PC-3 (cell line): Measurements from ENCODE around the gene GALNT3. TPM values are rescaled to one million over a fixed set of nuclear protein-coding genes. Genes with fewer than 3 reads are reported as not detected.

Experiments used
- ATAC-seq: fragments of 200-7000 bp; cut with Tn5 transposase; 2 replicates; pipeline ENCODE4 v1.9.1; 2020; ENCODE audit warnings: mild to moderate bottlenecking, moderate library complexity
- BruUV-seq: library from RNA; stranded (reverse); fragments of 400-500 nt; replicated peaks from 2 replicates; lab custom pipeline; 2021; lab: Mats Ljungman, UMichigan
- CTCF ChIA-PET: fragments of 300-600 bp; sonication (Branson Sonifier 250); formaldehyde crosslinking; loops from one replicate; lab custom pipeline; 2022; ENCODE audit warnings: antibody characterized with exemption; lab: Charles Lee
- POLR2A ChIA-PET: fragments of 300-600 bp; sonication (Branson Sonifier 250); formaldehyde crosslinking; loops from one replicate; lab custom pipeline; 2022; ENCODE audit warnings: antibody characterized with exemption; ENCODE audit not compliant: unreplicated experiment; lab: Charles Lee
- DNase-seq: peaks from one replicate; pipeline ENCODE4 v3.0.0-alpha.2; 2015
- H2AFZ ChIP-seq: fragments of 300-600 bp; sonication (generic); 2 replicates; pipeline ENCODE4 v1.6.0; 2016; ENCODE audit warnings: antibody characterized with exemption, low read length
- H3F3A ChIP-seq: fragments of 300-600 bp; sonication (generic); one replicate; pipeline ENCODE4 v1.6.0; 2017; ENCODE audit warnings: antibody characterized with exemption, low read length, control low read depth, mild to moderate bottlenecking; ENCODE audit not compliant: unreplicated experiment
- H3K27ac ChIP-seq: fragments of 300-600 bp; sonication (generic); 2 replicates; pipeline ENCODE4 v1.5.1; 2016; ENCODE audit warnings: mild to moderate bottlenecking, low read length
- H3K27me3 ChIP-seq: fragments of 300-600 bp; sonication (generic); 2 replicates; pipeline ENCODE4 v1.6.1; 2016; ENCODE audit warnings: low read length, mixed read lengths
- H3K36me3 ChIP-seq: fragments of 300-600 bp; sonication (generic); 2 replicates; pipeline ENCODE4 v1.6.1; 2016; ENCODE audit warnings: low read depth, mixed run types, low read length, mixed read lengths
- H3K4me1 ChIP-seq: fragments of 300-600 bp; sonication (generic); 2 replicates; pipeline ENCODE4 v1.5.1; 2016; ENCODE audit warnings: low read length; ENCODE audit not compliant: insufficient read depth
- H3K4me2 ChIP-seq: fragments of 300-600 bp; sonication (generic); 2 replicates; pipeline ENCODE4 v1.6.0; 2016; ENCODE audit warnings: low read length
- H3K4me3 ChIP-seq: fragments of 300-600 bp; sonication (generic); 2 replicates; pipeline ENCODE4 v1.5.1; 2016; ENCODE audit warnings: mild to moderate bottlenecking, low read length, mixed read lengths
- H3K79me2 ChIP-seq: fragments of 300-600 bp; sonication (generic); 2 replicates; pipeline ENCODE4 v1.6.1; 2017; ENCODE audit warnings: low read length, mixed read lengths
- H3K9ac ChIP-seq: fragments of 300-600 bp; sonication (generic); 2 replicates; pipeline ENCODE4 v1.6.0; 2016; ENCODE audit warnings: mild to moderate bottlenecking, low read length
- H3K9me2 ChIP-seq: fragments of 300-600 bp; sonication (generic); replicated peaks from 2 replicates; pipeline ENCODE4 v1.6.1; 2016; ENCODE audit warnings: mixed run types, low read length, mixed read lengths
- H3K9me3 ChIP-seq: fragments of 300-600 bp; sonication (generic); 2 replicates; pipeline ENCODE4 v1.6.1; 2016; ENCODE audit warnings: low read length, mixed read lengths
- H4K20me1 ChIP-seq: fragments of 300-600 bp; sonication (generic); 2 replicates; pipeline ENCODE4 v1.6.1; 2016; ENCODE audit warnings: low read length, mixed read lengths
- CTCF ChIP-seq: fragments of 300-600 bp; sonication (generic); conservative IDR thresholded peaks from 2 replicates; pipeline ENCODE4 v1.5.1; 2017; ENCODE audit warnings: antibody characterized with exemption, low read depth, mild to moderate bottlenecking, low read length
- EZH2 ChIP-seq: fragments of 300-600 bp; sonication (generic); IDR thresholded peaks from one replicate; pipeline ENCODE4 v1.6.1; 2017; ENCODE audit warnings: antibody characterized with exemption, mild to moderate bottlenecking, low read length; ENCODE audit not compliant: unreplicated experiment
- EZH2phosphoT487 ChIP-seq: fragments of 300-600 bp; sonication (generic); IDR thresholded peaks from 2 replicates; pipeline ENCODE4 v1.6.1; 2018; ENCODE audit warnings: mild to moderate bottlenecking, antibody characterized with exemption, low read length, borderline replicate concordance
- intact Hi-C: fragments of 100-400 bp; cut with micrococcal nuclease; formaldehyde crosslinking; loops from 2 replicates; pipeline ENCODE4 v1.9.0; 2023
- total RNA-seq: library from RNA; depleted of rRNA; stranded (reverse); fragments of >200 nt; gene quantifications from 2 replicates; pipeline ENCODE4 v1.2.3, GENCODE V29; 2014

The GALNT3 gene
- total RNA-seq, 1 experiment from 2014 or later, result 44.8 TPM

GRCh38 chr2:165773684-165774083 is 20.4 kb downstream of the GALNT3 start:
- H3K9me2 ChIP-seq, result no peaks in the 10 kb centered on the region
- no peak overlapping the region for H3K27ac ChIP-seq
- ChIA-PET POLR2A (no interaction called here), CTCF (no interaction called here)
- DNase-seq, result no peak
- intact Hi-C loops, result no loop called here
- H3F3A ChIP-seq, result peaks cover 11% of the 10 kb centered on the region
- no TSS peak for BruUV-seq
- peaks cover 85% of the 10 kb centered on the region for H3K79me2 ChIP-seq
- H3K4me2 ChIP-seq, result no peak overlapping the region
- no peaks in the 10 kb centered on the region for H3K9me3 ChIP-seq
- H3K4me3 ChIP-seq, result no peak overlapping the region
- H3K4me1 ChIP-seq, result peaks cover 34% of the 10 kb centered on the region
- no peak overlapping the region for H2AFZ ChIP-seq
- H3K27me3 ChIP-seq, result no peaks in the 10 kb centered on the region
- TF ChIP-seq EZH2 (no peak), EZH2phosphoT487 (no peak), CTCF (no peak)
- no peak overlapping the region for H3K9ac ChIP-seq
- H4K20me1 ChIP-seq, result peaks cover 37% of the 10 kb centered on the region
- no peak for ATAC-seq
- peaks cover 10% of the 10 kb centered on the region for H3K36me3 ChIP-seq

- Histone ChIP-seq H3K79me2 (peaks cover 89% of the 10 kb centered on the region), H3K9me3 (no peaks in the 10 kb centered on the region), H2AFZ (no peak overlapping the region), H3F3A (peaks cover 4% of the 10 kb centered on the region), H3K36me3 (peaks cover 10% of the 10 kb centered on the region), H3K27ac (no peak overlapping the region), H3K4me3 (no peak overlapping the region), H3K27me3 (no peaks in the 10 kb centered on the region), H3K4me1 (peaks cover 19% of the 10 kb centered on the region), H3K4me2 (no peak overlapping the region), H3K9me2 (no peaks in the 10 kb centered on the region), H3K9ac (no peak overlapping the region), H4K20me1 (peaks cover 32% of the 10 kb centered on the region)
- POLR2A ChIA-PET, result no interaction called here
- intact Hi-C loops, result no loop called here
- no peak for TF ChIP-seq EZH2
- no peak for TF ChIP-seq EZH2phosphoT487
- TF ChIP-seq CTCF, result no peak
- CTCF ChIA-PET, result interaction anchor here (0.6 kb wide), 1 partner anchor 302 kb away, joined by 4 read pairs; the partner anchor contains the start of gene CSRNP3
- ATAC-seq, result no peak
- no peak for DNase-seq
- no TSS peak for BruUV-seq
These were observed 21.9 kb downstream of the GALNT3 start for GRCh38 chr2:165772183-165772582.

GRCh38 chr2:165766326-165766927 is 27.6 kb downstream of the GALNT3 start:
- Histone ChIP-seq H3K4me3 (no peak overlapping the region), H3K36me3 (peaks cover 34% of the 10 kb centered on the region), H4K20me1 (peaks cover 16% of the 10 kb centered on the region), H3K27ac (no peak overlapping the region), H3K9ac (no peak overlapping the region), H3K9me3 (no peaks in the 10 kb centered on the region), H3K4me2 (no peak overlapping the region), H3K4me1 (no peaks in the 10 kb centered on the region), H3K79me2 (peaks cover 52% of the 10 kb centered on the region), H3K27me3 (no peaks in the 10 kb centered on the region), H3F3A (no peaks in the 10 kb centered on the region), H2AFZ (no peak overlapping the region), H3K9me2 (no peaks in the 10 kb centered on the region)
- ChIA-PET CTCF (no interaction called here), POLR2A (no interaction called here)
- peak; percentile 29; the same call in 1 of the 2 replicates for ATAC-seq
- no TSS peak for BruUV-seq
- no peak for DNase-seq
- intact Hi-C loops, result no loop called here
- no peak for TF ChIP-seq CTCF
- TF ChIP-seq EZH2phosphoT487, result no peak
